ENCODE measurements around the gene DNAH17. TPM values are rescaled to one million over a fixed set of nuclear protein-coding genes. Genes with fewer than 3 reads are reported as not detected.

DNAH17 gene
- total RNA-seq, 2 donors from 2014 or later, result 0.87 to 6.9 TPM

DNA sequence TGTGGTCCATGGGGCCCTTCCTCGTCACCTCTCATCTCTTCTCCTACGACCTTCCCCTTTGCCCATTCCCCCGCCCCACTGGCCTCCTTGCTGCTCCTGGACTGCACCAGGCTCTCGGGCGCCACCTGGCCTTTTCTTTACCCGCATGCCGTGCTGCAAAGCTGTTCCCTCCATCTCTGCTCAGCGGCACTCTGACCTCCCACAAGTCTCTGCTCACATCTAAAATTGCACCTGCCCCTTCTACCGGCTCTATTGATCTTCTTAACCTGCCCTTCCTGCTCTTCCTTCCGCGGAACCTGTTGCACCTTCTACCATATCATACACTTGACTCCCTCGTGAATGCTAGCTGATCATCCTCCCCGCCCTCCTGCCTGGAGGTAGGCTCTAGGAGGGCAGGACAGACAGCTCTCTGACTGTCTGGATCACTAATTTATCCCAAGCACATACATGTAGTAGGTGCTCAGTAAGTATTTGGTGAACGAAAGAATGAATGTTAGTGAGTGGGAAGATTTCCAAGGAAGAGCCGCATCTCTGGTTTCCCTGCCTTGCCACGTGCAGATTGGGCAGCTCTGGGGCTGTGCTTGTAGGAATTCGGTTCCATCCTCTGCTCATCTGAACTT is 17.3 kb downstream of the DNAH17 start:
- no peak for DNase-seq (ENCODE audit: low spot score)
- WGBS, result 49% methylated on average over 17 of the region's 17 CpGs

DNA sequence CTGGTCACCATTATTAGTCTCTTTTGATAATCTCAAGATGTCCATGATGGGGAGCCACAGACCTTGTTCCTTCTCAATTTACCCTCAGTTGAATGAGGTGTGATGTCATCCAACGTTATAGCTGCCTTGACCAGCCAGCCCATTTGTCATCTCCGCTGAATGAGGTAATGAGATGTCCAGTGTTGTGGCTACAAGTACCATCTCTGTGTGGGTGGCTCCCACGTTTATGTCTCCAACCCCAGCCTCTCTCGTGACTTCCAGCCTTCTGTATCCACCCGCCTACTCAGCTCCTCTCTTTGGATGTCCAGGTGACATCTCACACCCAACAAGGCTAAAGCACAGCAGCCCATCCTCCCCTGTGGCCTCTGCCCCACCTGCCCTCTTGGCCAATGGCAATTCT is 18.2 kb downstream of the DNAH17 start:
- Histone ChIP-seq H3K4me1 (replicated peaks) (no peaks in the 10 kb centered on the region), H3K9me3 (no peaks in the 10 kb centered on the region), H3K4me3 (no peak overlapping the region), H3K27ac (no peak overlapping the region), H3K36me3 (no peaks in the 10 kb centered on the region), H3K27me3 (replicated peaks; ENCODE audit: insufficient read depth) (no peaks in the 10 kb centered on the region)
- no peak for TF ChIP-seq CTCF (IDR thresholded peaks at IDR 0.05)
- no peak for TF ChIP-seq POLR2AphosphoS5 (IDR thresholded peaks at IDR 0.05)
- no peak for TF ChIP-seq POLR2A (IDR thresholded peaks at IDR 0.05)
- WGBS, result 88% methylated on average over 5 of the region's 5 CpGs
- intact Hi-C loops (cut with DNase I), result no loop called here
- DNase-seq (ENCODE audit: low spot score), result no peak

More for the DNA sequence above, 17.3 kb downstream of the DNAH17 start:
- Histone ChIP-seq H3K4me3 (no peak overlapping the region), H3K36me3 (no peaks in the 10 kb centered on the region), H3K9me3 (no peaks in the 10 kb centered on the region), H3K4me1 (replicated peaks) (no peaks in the 10 kb centered on the region), H3K27ac (no peak overlapping the region), H3K27me3 (replicated peaks; ENCODE audit: insufficient read depth) (no peaks in the 10 kb centered on the region)
- TF ChIP-seq POLR2AphosphoS5 (IDR thresholded peaks at IDR 0.05) (no peak), POLR2A (IDR thresholded peaks at IDR 0.05) (no peak), CTCF (IDR thresholded peaks at IDR 0.05) (no peak)
- intact Hi-C loops (cut with DNase I), result no loop called here

GRCh38 chr17:78558181-78558850 is 18.9 kb downstream of the DNAH17 start:
- Histone ChIP-seq H3K9me3 (no peaks in the 10 kb centered on the region), H3K27me3 (replicated peaks; ENCODE audit: insufficient read depth) (no peaks in the 10 kb centered on the region), H3K4me3 (no peak overlapping the region), H3K36me3 (no peaks in the 10 kb centered on the region), H3K27ac (no peak overlapping the region), H3K4me1 (replicated peaks) (no peaks in the 10 kb centered on the region)
- TF ChIP-seq POLR2AphosphoS5 (IDR thresholded peaks at IDR 0.05), result no peak
- no peak for TF ChIP-seq POLR2A (IDR thresholded peaks at IDR 0.05)
- TF ChIP-seq CTCF (IDR thresholded peaks at IDR 0.05), result no peak
- intact Hi-C loops (cut with DNase I), result no loop called here
- 85% methylated on average over 10 of the region's 10 CpGs for WGBS
- no peak for DNase-seq (ENCODE audit: low spot score)

GRCh38 chr17:78557598-78558039 is 19.6 kb downstream of the DNAH17 start:
- 37% methylated on average over 2 of the region's 2 CpGs for WGBS
- no peak for DNase-seq (ENCODE audit: low spot score)
- intact Hi-C loops (cut with DNase I), result no loop called here

More at GRCh38 chr17:78557598-78558039, 19.6 kb downstream of the DNAH17 start:
- TF ChIP-seq CTCF (IDR thresholded peaks at IDR 0.05), result no peak
- TF ChIP-seq POLR2AphosphoS5 (IDR thresholded peaks at IDR 0.05), result no peak
- TF ChIP-seq POLR2A (IDR thresholded peaks at IDR 0.05), result no peak
- no peaks in the 10 kb centered on the region for H3K4me1 ChIP-seq (replicated peaks)
- no peak overlapping the region for H3K27ac ChIP-seq
- H3K9me3 ChIP-seq, result no peaks in the 10 kb centered on the region
- H3K36me3 ChIP-seq, result no peaks in the 10 kb centered on the region
- no peaks in the 10 kb centered on the region for H3K27me3 ChIP-seq (replicated peaks; ENCODE audit: insufficient read depth)
- no peak overlapping the region for H3K4me3 ChIP-seq
